ENCODE data around the gene MYO18B.

MYO18B gene

GRCh38 chr22:26053737-26054316 lies 311.8 kb downstream of the MYO18B start:
- DNase-seq (ENCODE audit: low spot score), result no peak

DNA sequence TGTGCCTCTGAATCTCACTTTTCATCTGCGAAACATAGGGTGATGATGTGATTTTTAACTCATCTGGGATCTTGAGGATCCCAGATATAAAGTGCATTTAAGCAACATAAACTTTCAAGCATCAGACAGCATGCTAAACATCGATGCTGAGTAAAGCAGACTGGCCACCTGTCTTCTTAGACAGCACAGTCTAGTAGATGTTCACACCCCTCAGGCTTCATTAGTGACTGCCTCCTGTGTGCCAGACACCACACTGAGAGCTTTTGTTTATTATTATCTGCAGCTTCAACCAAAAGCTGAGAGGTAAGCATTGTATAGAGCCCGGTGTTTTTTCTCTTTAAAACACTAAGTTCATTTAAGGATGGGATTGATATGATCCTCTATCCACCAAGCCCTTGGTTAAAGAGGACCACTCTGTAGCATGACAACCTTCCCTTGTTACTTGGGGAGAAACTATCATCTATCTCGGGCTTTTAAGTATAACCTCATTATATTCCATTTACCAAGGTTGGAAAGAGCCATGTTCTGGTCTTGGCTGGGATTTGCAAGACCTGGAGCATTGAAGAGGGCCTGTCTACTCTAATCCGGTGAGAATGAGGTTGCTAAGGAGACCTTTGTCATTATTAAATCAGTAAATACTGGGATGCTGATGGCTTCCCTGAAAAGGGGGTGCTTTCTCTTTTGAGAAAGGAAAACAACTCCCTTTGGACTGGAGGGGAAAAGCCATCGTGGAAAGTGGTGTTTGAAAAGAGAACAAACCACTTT lies 313.0 kb downstream of the MYO18B start:
- DNase-seq (ENCODE audit: low spot score), result no peak

DNA sequence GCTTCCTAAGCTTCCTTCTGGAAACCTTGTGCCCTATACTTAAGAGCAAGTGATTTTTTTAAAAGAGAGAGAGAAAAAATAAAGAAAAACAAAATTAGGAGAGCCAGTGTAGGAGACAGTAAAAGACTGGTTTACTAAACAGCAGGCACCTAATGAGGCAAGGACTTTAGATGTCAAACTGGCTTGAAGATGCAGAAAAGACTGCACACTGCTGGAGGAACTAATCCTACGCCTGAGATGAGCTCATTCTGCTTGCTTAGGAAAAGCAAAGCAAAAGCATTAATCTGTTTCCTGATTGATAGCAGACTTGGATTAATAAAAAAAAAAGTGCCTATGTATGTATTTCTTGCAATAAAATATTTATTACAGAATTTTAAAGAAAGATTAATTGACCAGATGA lies 313.7 kb downstream of the MYO18B start:
- no peak for DNase-seq (ENCODE audit: low spot score)

DNA sequence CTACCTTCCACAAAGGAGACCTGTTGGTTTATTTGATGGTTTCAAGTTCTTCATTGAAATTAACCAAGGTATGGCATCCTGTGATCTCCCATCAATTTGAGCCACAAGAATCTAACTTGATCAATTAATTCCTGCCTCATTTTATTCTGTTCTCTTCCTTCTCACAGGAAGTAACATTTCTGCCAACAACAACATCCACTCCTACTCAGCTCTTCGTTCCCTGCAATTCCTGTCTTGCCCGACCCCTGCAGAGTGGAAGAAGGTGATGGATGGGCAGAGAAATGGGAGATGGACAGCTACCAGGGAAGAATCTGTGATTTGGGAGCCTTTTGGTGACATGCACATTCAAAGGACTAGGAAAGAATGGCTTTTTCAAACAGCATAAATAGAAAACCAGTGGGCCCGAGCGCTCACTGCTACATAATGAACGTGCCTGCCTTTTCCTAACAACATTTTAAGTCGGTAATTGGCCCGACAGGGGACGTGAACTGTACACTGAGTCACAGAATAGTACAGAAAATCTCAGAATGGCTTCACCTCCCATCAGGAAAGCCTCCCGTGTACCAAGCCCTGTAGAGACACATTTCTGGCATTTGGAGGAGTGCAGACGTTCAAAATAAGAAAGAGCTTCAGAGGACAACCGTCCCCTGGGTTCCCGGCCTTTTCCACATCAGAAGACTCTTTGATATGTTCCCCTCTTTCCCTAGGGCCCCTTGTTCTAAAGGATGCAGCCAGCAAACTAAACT lies 314.6 kb downstream of the MYO18B start:
- DNase-seq (ENCODE audit: low spot score), result no peak

DNA sequence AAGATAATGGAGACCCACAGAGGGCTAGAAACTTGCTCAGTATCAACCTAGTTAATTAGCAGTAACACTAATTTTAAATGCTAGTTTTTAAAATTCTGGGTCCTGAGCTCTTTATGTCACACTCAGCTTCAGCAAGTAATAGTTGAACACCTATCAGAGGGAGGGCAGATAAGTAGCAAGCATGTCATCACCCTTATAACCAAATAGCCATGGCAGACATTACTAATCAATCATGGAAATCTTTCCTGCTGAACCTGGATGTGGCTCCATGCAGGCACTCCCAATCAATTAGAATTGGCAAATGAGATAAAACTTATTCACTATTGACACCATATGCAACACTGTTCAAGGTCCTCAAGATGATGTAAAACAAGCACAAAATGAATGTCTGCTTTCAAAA lies 315.7 kb downstream of the MYO18B start:
- no peak for DNase-seq (ENCODE audit: low spot score)

DNA sequence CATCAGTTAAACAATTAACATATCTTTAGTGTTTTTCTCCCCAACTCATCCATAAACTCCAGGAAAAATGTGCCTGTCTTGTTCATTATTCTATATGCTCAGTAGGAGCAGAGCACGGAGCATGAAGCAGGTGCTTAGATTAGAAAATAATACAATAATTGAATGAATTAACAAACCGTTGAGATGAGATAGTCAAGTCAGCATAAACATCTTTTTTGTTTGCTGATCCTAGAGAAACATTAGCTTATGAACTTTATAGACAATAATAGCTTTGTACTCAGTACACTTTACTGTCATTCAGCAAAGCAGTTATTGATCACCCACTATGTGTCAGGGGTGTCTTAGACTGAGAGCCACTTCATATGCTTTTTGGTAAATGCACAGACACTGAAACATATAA lies 322.1 kb downstream of the MYO18B start:
- DNase-seq (ENCODE audit: low spot score), result no peak

DNA sequence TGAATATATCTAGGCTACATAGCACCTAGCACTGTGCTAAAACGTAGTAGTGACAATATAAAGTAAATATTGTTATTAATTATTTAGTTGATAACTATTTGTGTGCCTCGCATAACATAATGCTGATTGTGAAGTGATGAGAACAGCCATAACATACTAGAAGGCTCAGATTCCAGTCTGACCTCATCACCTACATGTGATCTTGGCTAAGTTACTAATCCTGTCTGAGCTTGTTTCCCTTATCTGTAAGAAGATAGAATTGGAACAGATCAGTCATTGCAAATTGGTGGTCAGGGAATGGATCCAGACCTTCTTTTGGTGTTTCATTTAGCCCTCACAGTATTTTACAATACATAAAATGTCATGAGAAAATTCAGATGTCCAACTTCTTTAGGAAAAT lies 323.9 kb downstream of the MYO18B start:
- DNase-seq (ENCODE audit: low spot score), result no peak

DNA sequence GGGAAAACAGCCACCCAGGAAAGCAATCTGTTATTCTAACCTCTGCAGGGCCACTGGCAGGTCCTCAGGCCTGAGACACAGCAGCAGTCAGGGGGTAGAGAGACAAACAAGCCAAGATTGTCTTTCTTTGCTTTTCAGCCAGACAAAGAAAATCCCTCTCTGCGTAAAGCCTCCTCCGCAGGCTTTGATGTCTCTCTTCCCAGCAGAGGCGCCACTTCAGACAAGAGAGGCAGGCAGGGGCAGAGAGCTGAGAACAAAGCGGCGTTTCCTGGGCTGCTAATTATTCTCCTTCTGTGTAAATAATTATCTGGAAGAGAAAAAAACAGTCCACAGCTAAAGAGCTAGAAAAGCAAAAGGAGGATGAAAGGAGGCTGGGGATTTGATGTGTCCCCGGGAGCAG lies 324.5 kb downstream of the MYO18B start:
- no peak for DNase-seq (ENCODE audit: low spot score)

- DNase-seq (ENCODE audit: low spot score), result no peak
Observed at GRCh38 chr22:26068571-26068970, 326.6 kb downstream of the MYO18B start.

- DNase-seq (ENCODE audit: low spot score), result no peak
Observed at GRCh38 chr22:26072621-26073020, 330.6 kb downstream of the MYO18B start.

GRCh38 chr22:26075251-26075650 lies 333.3 kb downstream of the MYO18B start:
- no peak for DNase-seq (ENCODE audit: low spot score)

GRCh38 chr22:26079009-26079408 lies 337.0 kb downstream of the MYO18B start:
- DNase-seq (ENCODE audit: low spot score), result no peak
